OCI-LY1 (cell line): ENCODE results near the gene TMPRSS3.

ENCODE experiments used
- H2AFZ ChIP-seq: fragments of 200-600 bp; sonication (generic), shearing (Covaris generic); 2 replicates; pipeline ENCODE4 v1.6.0; 2014; ENCODE audit warnings: antibody characterized with exemption, mild to moderate bottlenecking, low read length
- H3F3A ChIP-seq: fragments of 200-600 bp; sonication (generic), shearing (Covaris generic); 2 replicates; pipeline ENCODE4 v1.6.0; 2014; ENCODE audit warnings: mild to moderate bottlenecking, antibody characterized with exemption, low read length, moderate library complexity; ENCODE audit not compliant: insufficient read depth
- H3K27ac ChIP-seq: fragments of 200-600 bp; sonication (generic); 2 replicates; pipeline ENCODE4 v1.5.1; 2014; ENCODE audit warnings: low read length, mixed run types, mild to moderate bottlenecking, low read depth; ENCODE audit not compliant: poor library complexity, severe bottlenecking
- H3K27me3 ChIP-seq: fragments of 200-600 bp; sonication (generic); 2 replicates; pipeline ENCODE4 v1.6.0; 2014; ENCODE audit warnings: antibody characterized with exemption, mild to moderate bottlenecking, low read length, moderate library complexity; ENCODE audit not compliant: insufficient read depth
- H3K36me3 ChIP-seq: fragments of 200-600 bp; sonication (generic); 2 replicates; pipeline ENCODE4 v1.6.1; 2014; ENCODE audit warnings: mild to moderate bottlenecking, antibody characterized with exemption, low read length, moderate library complexity, mixed read lengths; ENCODE audit not compliant: insufficient read depth
- H3K4me1 ChIP-seq: fragments of 200-600 bp; sonication (generic); 2 replicates; pipeline ENCODE4 v1.5.1; 2014; ENCODE audit warnings: mild to moderate bottlenecking, low read length, moderate library complexity; ENCODE audit not compliant: insufficient read depth, severe bottlenecking
- H3K4me2 ChIP-seq: fragments of 200-600 bp; sonication (generic), shearing (Covaris generic); 2 replicates; pipeline ENCODE4 v1.6.1; 2014; ENCODE audit warnings: low read length
- H3K4me3 ChIP-seq: fragments of 200-600 bp; sonication (generic); 2 replicates; pipeline ENCODE4 v1.5.1; 2014; ENCODE audit warnings: low read length, low read depth, mild to moderate bottlenecking, mixed read lengths; ENCODE audit not compliant: poor library complexity, severe bottlenecking
- H3K79me2 ChIP-seq: fragments of 200-600 bp; shearing (Covaris generic); 2 replicates; pipeline ENCODE4 v1.6.1; 2016; ENCODE audit warnings: mixed run types, low read length, mixed read lengths; ENCODE audit not compliant: insufficient read depth
- H3K9ac ChIP-seq: fragments of 200-600 bp; sonication (generic), shearing (Covaris generic); 2 replicates; pipeline ENCODE4 v1.6.1; 2014; ENCODE audit warnings: mild to moderate bottlenecking, low read length, mixed read lengths
- H3K9me2 ChIP-seq: fragments of 200-600 bp; sonication (generic), shearing (Covaris generic); 2 replicates; pipeline ENCODE4 v1.6.1; 2014; ENCODE audit warnings: low read depth, mild to moderate bottlenecking, low read length, mixed read lengths
- H3K9me3 ChIP-seq: fragments of 200-600 bp; shearing (Covaris generic); 2 replicates; pipeline ENCODE4 v1.6.1; 2014; ENCODE audit warnings: low read length, mixed read lengths
- H4K20me1 ChIP-seq: fragments of 200-600 bp; sonication (generic), shearing (Covaris generic); 2 replicates; pipeline ENCODE4 v1.6.0; 2016; ENCODE audit warnings: mild to moderate bottlenecking, low read length; ENCODE audit not compliant: insufficient read depth
- EZH2 ChIP-seq: fragments of 200-600 bp; sonication (generic), shearing (Covaris generic); IDR thresholded peaks from 2 replicates; pipeline ENCODE4 v1.8.0; 2017; ENCODE audit warnings: borderline replicate concordance, mixed run types, mild to moderate bottlenecking, antibody characterized with exemption, low read length, moderate library complexity, mixed read lengths
- TF ChIP-seq, protein P1 (sequence below): fragments of 200-600 bp; sonication (generic), shearing (Covaris generic); IDR thresholded peaks from 2 replicates; pipeline ENCODE4 v1.5.1; 2017; ENCODE audit warnings: mild to moderate bottlenecking, antibody characterized with exemption, low read length, moderate library complexity, mixed read lengths

The TMPRSS3 gene

DNA sequence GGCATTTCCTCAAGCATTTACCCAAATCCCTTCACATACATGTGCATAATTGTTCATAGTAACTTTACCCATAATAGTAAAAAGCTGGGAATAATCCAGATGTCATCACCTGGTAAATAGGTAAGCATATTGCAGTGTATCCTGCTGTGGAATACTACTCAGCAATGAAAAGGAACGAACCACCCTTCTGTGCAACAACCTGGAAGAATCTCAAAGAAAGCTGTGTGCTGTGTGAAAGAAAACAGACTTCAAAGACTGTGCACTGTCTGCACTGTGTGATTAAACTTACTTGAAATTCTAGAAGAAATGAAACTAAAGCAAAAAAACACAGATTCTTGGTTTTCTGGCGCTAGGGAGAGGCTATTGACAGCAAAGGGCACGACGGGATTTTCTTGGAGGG lies 58.6 kb downstream of the TMPRSS3 start:
- H3K9ac ChIP-seq = no peak overlapping the region
- no peaks in the 10 kb centered on the region for H3F3A ChIP-seq
- no peak overlapping the region for H3K27ac ChIP-seq
- H3K4me3 ChIP-seq = no peak overlapping the region
- no peak overlapping the region for H3K4me2 ChIP-seq
- peaks cover 4% of the 10 kb centered on the region; the same call in 1 of the 2 replicates for H3K9me3 ChIP-seq
- H3K36me3 ChIP-seq = no peaks in the 10 kb centered on the region
- no peak overlapping the region for H2AFZ ChIP-seq
- no peaks in the 10 kb centered on the region for H3K9me2 ChIP-seq
- no peaks in the 10 kb centered on the region for H3K79me2 ChIP-seq
- TF ChIP-seq, protein P1, sequence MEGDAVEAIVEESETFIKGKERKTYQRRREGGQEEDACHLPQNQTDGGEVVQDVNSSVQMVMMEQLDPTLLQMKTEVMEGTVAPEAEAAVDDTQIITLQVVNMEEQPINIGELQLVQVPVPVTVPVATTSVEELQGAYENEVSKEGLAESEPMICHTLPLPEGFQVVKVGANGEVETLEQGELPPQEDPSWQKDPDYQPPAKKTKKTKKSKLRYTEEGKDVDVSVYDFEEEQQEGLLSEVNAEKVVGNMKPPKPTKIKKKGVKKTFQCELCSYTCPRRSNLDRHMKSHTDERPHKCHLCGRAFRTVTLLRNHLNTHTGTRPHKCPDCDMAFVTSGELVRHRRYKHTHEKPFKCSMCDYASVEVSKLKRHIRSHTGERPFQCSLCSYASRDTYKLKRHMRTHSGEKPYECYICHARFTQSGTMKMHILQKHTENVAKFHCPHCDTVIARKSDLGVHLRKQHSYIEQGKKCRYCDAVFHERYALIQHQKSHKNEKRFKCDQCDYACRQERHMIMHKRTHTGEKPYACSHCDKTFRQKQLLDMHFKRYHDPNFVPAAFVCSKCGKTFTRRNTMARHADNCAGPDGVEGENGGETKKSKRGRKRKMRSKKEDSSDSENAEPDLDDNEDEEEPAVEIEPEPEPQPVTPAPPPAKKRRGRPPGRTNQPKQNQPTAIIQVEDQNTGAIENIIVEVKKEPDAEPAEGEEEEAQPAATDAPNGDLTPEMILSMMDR = no peak
- no peak for TF ChIP-seq EZH2
- H3K4me1 ChIP-seq = no peaks in the 10 kb centered on the region
- H4K20me1 ChIP-seq = no peaks in the 10 kb centered on the region
- peaks cover 7% of the 10 kb centered on the region; the same call in 1 of the 2 replicates for H3K27me3 ChIP-seq

DNA sequence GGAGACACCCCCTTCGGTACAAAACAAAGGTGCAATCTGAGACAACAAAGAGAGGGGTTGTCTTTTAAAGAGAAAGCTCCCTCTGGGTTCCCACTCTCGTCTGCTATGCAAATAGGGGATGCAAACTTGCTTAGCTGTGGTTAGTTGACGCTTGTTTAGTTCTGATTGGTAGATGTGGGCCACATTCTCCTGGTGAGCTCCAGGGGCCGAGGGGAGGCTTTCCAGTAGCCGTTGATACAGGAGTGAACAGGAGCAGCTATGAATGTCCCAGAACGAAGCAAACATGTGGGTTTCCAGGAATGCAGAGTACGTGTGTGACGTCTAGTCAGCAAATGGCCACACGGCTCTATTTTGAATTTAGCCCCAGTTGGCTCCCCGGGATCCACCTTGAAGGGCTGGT lies 59.8 kb downstream of the TMPRSS3 start:
- no peaks in the 10 kb centered on the region for H3K79me2 ChIP-seq
- H3K4me3 ChIP-seq = no peak overlapping the region
- H3K9ac ChIP-seq = no peak overlapping the region

DNA sequence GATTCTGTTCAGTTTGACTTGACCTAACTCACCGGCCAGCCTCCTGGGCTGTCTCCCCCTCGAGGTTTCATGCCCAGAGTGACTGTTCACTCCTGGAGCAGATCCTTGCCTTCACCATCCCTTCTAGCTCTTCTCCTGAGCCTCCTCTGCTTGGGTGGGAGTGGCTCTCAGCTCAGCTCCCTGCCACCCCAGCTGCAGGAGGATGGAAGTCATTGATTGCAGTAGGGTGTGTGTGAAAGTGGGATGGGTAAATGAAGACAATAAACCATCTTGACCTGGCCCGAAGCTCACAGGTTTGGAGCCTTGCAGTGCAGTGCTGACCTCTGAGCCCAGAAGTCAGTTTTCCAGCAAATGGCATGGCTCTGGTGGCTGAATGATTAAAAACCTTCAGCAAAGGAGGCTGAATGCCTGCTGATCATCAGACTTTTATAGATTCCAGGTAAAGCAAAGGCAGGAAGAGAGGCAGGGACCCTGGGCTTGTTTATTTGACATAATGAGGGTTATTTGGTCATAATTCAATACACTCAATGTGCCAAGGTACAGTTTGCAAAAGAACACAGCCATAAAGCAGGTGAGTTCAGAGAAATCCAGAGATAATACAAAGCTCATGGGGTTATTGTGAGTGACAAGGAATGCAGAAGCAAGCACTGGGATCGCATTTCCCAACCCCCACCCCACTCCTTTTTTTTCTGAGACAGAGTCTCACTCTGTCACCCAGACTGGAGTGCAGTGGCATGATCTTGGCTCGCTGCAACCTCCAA lies 63.1 kb downstream of the TMPRSS3 start:
- H3K27ac ChIP-seq = no peak overlapping the region
- H3K9me3 ChIP-seq = peaks cover 10% of the 10 kb centered on the region; the same call in 1 of the 2 replicates
- no peaks in the 10 kb centered on the region for H3K79me2 ChIP-seq
- H3K4me3 ChIP-seq = no peak overlapping the region
- no peaks in the 10 kb centered on the region for H3K36me3 ChIP-seq
- peaks cover 6% of the 10 kb centered on the region; the same call in 1 of the 2 replicates for H3K27me3 ChIP-seq
- H3K4me2 ChIP-seq = no peak overlapping the region
- H3F3A ChIP-seq = no peaks in the 10 kb centered on the region
- no peaks in the 10 kb centered on the region for H4K20me1 ChIP-seq
- TF ChIP-seq EZH2 = no peak
- TF ChIP-seq, protein P1 = no peak
- H3K9me2 ChIP-seq = no peaks in the 10 kb centered on the region
- H3K9ac ChIP-seq = no peak overlapping the region
- no peak overlapping the region for H2AFZ ChIP-seq
- H3K4me1 ChIP-seq = no peaks in the 10 kb centered on the region

More for the DNA sequence above, 59.8 kb downstream of the TMPRSS3 start:
- Histone ChIP-seq H3K9me2 (no peaks in the 10 kb centered on the region), H2AFZ (no peak overlapping the region), H3K9me3 (peaks cover 10% of the 10 kb centered on the region; the same call in 1 of the 2 replicates), H3K36me3 (no peaks in the 10 kb centered on the region), H3F3A (no peaks in the 10 kb centered on the region), H3K4me1 (no peaks in the 10 kb centered on the region), H4K20me1 (no peaks in the 10 kb centered on the region), H3K27ac (no peak overlapping the region), H3K27me3 (peaks cover 10% of the 10 kb centered on the region; the same call in 1 of the 2 replicates), H3K4me2 (no peak overlapping the region)
- TF ChIP-seq, protein P1 = no peak
- no peak for TF ChIP-seq EZH2
